Astrocyte (in vitro differentiated cells and primary cell): Measurements from ENCODE around the gene LRRC75A. TPM values are rescaled to one million over a fixed set of nuclear protein-coding genes. Genes with fewer than 3 reads are reported as not detected.

ENCODE experiments used
- DNase-seq: peaks from one replicate; pipeline ENCODE4 v3.0.0-alpha.2; 2010; ENCODE audit warnings: low read depth
- FAIRE-seq: peaks from 2 replicates; lab custom pipeline; 2011; peaks lifted over from hg19 to GRCh38; lab: Jason Lieb, UNC
- H2AFZ ChIP-seq: 2 replicates; pipeline ENCODE4 v1.6.0; 2012; ENCODE audit warnings: low read depth, low read length, inconsistent platforms
- H3K27ac ChIP-seq: 2 replicates; pipeline ENCODE4 v1.5.1; 2011; ENCODE audit warnings: low read depth, low read length, inconsistent platforms
- H3K27me3 ChIP-seq: 2 replicates; pipeline ENCODE4 v1.6.0; 2011; ENCODE audit warnings: low read length, inconsistent platforms; ENCODE audit not compliant: insufficient read depth
- H3K36me3 ChIP-seq: 2 replicates; pipeline ENCODE4 v1.5.1; 2011; ENCODE audit warnings: low read length, inconsistent platforms; ENCODE audit not compliant: insufficient read depth
- H3K4me1 ChIP-seq: 2 replicates; pipeline ENCODE4 v1.5.1; 2011; ENCODE audit warnings: low read length, inconsistent platforms; ENCODE audit not compliant: insufficient read depth
- H3K4me2 ChIP-seq: 2 replicates; pipeline ENCODE4 v1.6.0; 2012; ENCODE audit warnings: low read length, inconsistent platforms
- H3K4me3 ChIP-seq: 2 replicates; pipeline ENCODE4 v1.5.1; 2011; ENCODE audit warnings: low read depth, mild to moderate bottlenecking, low read length, inconsistent platforms; ENCODE audit not compliant: insufficient read depth
- H3K79me2 ChIP-seq: 2 replicates; pipeline ENCODE4 v1.6.0; 2012; ENCODE audit warnings: mild to moderate bottlenecking, low read length, inconsistent platforms; ENCODE audit not compliant: insufficient read depth
- H3K9ac ChIP-seq: 2 replicates; pipeline ENCODE4 v1.6.0; 2012; ENCODE audit warnings: mild to moderate bottlenecking, low read length, inconsistent platforms
- H3K9me3 ChIP-seq: 2 replicates; pipeline ENCODE4 v1.5.1; 2012; ENCODE audit warnings: low read depth, mild to moderate bottlenecking, low read length, inconsistent platforms; ENCODE audit not compliant: insufficient read depth
- H4K20me1 ChIP-seq: 2 replicates; pipeline ENCODE4 v1.6.0; 2012; ENCODE audit warnings: low read length, inconsistent platforms; ENCODE audit not compliant: insufficient read depth
- H3K27ac Mint-ChIP-seq: one replicate; pipeline ENCODE4 v1.8.0; 2021; ENCODE audit warnings: mild to moderate bottlenecking, mixed read lengths; ENCODE audit not compliant: unreplicated experiment
- H3K27me3 Mint-ChIP-seq: one replicate; pipeline ENCODE4 v1.8.0; 2021; ENCODE audit warnings: low read depth, mixed read lengths; ENCODE audit not compliant: unreplicated experiment
- H3K36me3 Mint-ChIP-seq: one replicate; pipeline ENCODE4 v1.8.0; 2021; ENCODE audit warnings: low read depth, mixed read lengths; ENCODE audit not compliant: unreplicated experiment
- H3K4me1 Mint-ChIP-seq: one replicate; pipeline ENCODE4 v1.8.0; 2021; ENCODE audit warnings: low read depth, mixed read lengths; ENCODE audit not compliant: unreplicated experiment
- H3K4me3 Mint-ChIP-seq: one replicate; pipeline ENCODE4 v1.8.0; 2021; ENCODE audit warnings: mild to moderate bottlenecking, moderate library complexity, mixed read lengths; ENCODE audit not compliant: unreplicated experiment
- H3K9me3 Mint-ChIP-seq: one replicate; pipeline ENCODE4 v1.8.0; 2021; ENCODE audit warnings: mild to moderate bottlenecking, mixed read lengths; ENCODE audit not compliant: unreplicated experiment
- CTCF ChIP-seq: IDR thresholded peaks from 2 replicates; pipeline ENCODE4 v1.5.1; 2011; ENCODE audit warnings: low read depth, mild to moderate bottlenecking, inconsistent platforms, low read length, moderate library complexity; ENCODE audit not compliant: insufficient read depth
- EZH2 ChIP-seq: IDR thresholded peaks from 2 replicates; pipeline ENCODE4 v1.6.1; 2012; ENCODE audit warnings: mild to moderate bottlenecking, low read length, inconsistent platforms; ENCODE audit not compliant: insufficient read depth
- total RNA-seq: library from RNA; stranded (reverse); gene quantifications from 2 replicates; pipeline ENCODE4 v1.2.1, GENCODE V29; 2021

The LRRC75A gene
- total RNA-seq, 1 donor from 2014 or later = 0.36 TPM

- Histone ChIP-seq H4K20me1 (peaks cover under 1% of the 10 kb centered on the region), H3K4me3 (no peak overlapping the region), H2AFZ (no peak overlapping the region), H3K9me3 (no peaks in the 10 kb centered on the region), H3K79me2 (no peaks in the 10 kb centered on the region), H3K9ac (no peak overlapping the region), H3K4me2 (no peak overlapping the region), H3K4me1 (peaks cover 7% of the 10 kb centered on the region), H3K27ac (no peak overlapping the region), H3K36me3 (no peaks in the 10 kb centered on the region), H3K27me3 (no peaks in the 10 kb centered on the region)
- H3K27ac Mint-ChIP-seq = no peak overlapping the region
- FAIRE-seq (no peak), DNase-seq (no peak)
- peaks cover 16% of the 10 kb centered on the region for H3K36me3 Mint-ChIP-seq
- peaks cover 2% of the 10 kb centered on the region for H3K27me3 Mint-ChIP-seq
- TF ChIP-seq CTCF = no peak
- TF ChIP-seq EZH2 = no peak
- no peaks in the 10 kb centered on the region for H3K9me3 Mint-ChIP-seq
- H3K4me1 Mint-ChIP-seq = no peaks in the 10 kb centered on the region
- H3K4me3 Mint-ChIP-seq = no peak overlapping the region
Measured at GRCh38 chr17:16460796-16461605, 31.0 kb downstream of the LRRC75A start.

- no peak overlapping the region for H2AFZ ChIP-seq
- Mint-ChIP-seq H3K4me3 (no peak overlapping the region), H3K4me1 (no peaks in the 10 kb centered on the region), H3K27me3 (peaks cover 2% of the 10 kb centered on the region), H3K36me3 (peaks cover 16% of the 10 kb centered on the region), H3K9me3 (no peaks in the 10 kb centered on the region), H3K27ac (no peak overlapping the region)
- no peak for TF ChIP-seq CTCF
- TF ChIP-seq EZH2 = no peak
- no peak for DNase-seq
- no peaks in the 10 kb centered on the region for H3K27me3 ChIP-seq
- no peak overlapping the region for H3K27ac ChIP-seq
- no peaks in the 10 kb centered on the region for H3K36me3 ChIP-seq
- no peak overlapping the region for H3K4me2 ChIP-seq
- H3K9me3 ChIP-seq = no peaks in the 10 kb centered on the region
- peaks cover 7% of the 10 kb centered on the region for H3K4me1 ChIP-seq
- no peak overlapping the region for H3K4me3 ChIP-seq
- no peaks in the 10 kb centered on the region for H3K79me2 ChIP-seq
- no peak for FAIRE-seq
- no peaks in the 10 kb centered on the region for H4K20me1 ChIP-seq
- no peak overlapping the region for H3K9ac ChIP-seq
Measured at GRCh38 chr17:16459855-16460550, 32.0 kb downstream of the LRRC75A start.
